Small intestine (tissue), 7 donors: ENCODE measurements around the gene AMPH. TPM values are rescaled to one million over a fixed set of nuclear protein-coding genes. Genes with fewer than 3 reads are reported as not detected.

ENCODE experiments used
- DNase-seq, 2 donors: peaks; one replicate each; pipeline versions ENCODE4 v3.0.0 to v3.0.0-alpha.2; 2013
- FAIRE-seq: peaks from 2 replicates; lab custom pipeline; 2012; peaks lifted over from hg19 to GRCh38; lab: Jason Lieb, UNC
- H3K27ac ChIP-seq, 3 donors: one replicate each; pipeline ENCODE4 v1.5.1; 2013; ENCODE audit warnings: low read length in 2 of 3, mild to moderate bottlenecking in 2 of 3, control low read depth in 1 of 3, inconsistent platforms in 1 of 3, low read depth in 1 of 3, moderate library complexity in 1 of 3
- H3K27me3 ChIP-seq, 3 donors: one replicate each; pipeline ENCODE4 v1.6.1; 2013; ENCODE audit warnings: low read length in 3 of 3, inconsistent platforms in 1 of 3; ENCODE audit not compliant: control insufficient read depth in 3 of 3, insufficient read depth in 3 of 3
- H3K36me3 ChIP-seq, 3 donors: one replicate each; pipeline ENCODE4 v1.6.1; 2013; ENCODE audit warnings: low read length in 3 of 3, inconsistent platforms in 1 of 3, low read depth in 1 of 3, mild to moderate bottlenecking in 1 of 3, moderate library complexity in 1 of 3; ENCODE audit not compliant: control insufficient read depth in 3 of 3, insufficient read depth in 2 of 3
- H3K4me1 ChIP-seq, 3 donors: one replicate each; pipeline ENCODE4 v1.6.1; 2013; ENCODE audit warnings: low read length in 2 of 3, inconsistent platforms in 1 of 3, low read depth in 1 of 3, mild to moderate bottlenecking in 1 of 3, moderate library complexity in 1 of 3; ENCODE audit not compliant: control insufficient read depth in 3 of 3, insufficient read depth in 2 of 3
- H3K4me3 ChIP-seq, 3 donors: one replicate each; pipeline ENCODE4 v1.5.1; 2013; ENCODE audit warnings: low read length in 3 of 3, control low read depth in 1 of 3, inconsistent platforms in 1 of 3, low read depth in 1 of 3, mild to moderate bottlenecking in 1 of 3, moderate library complexity in 1 of 3
- H3K9me3 ChIP-seq, 2 donors: one replicate each; pipeline ENCODE4 v1.6.1; 2013; ENCODE audit warnings: low read depth in 1 of 2, low read length in 1 of 2; ENCODE audit not compliant: control insufficient read depth in 2 of 2, insufficient read depth in 1 of 2
- WGBS, 3 donors: extraction: QIAGEN DNeasy Blood & Tissue Kit; methylation state at CpG; one replicate each; pipeline ENCODE4 v1.1.7; 2013; 5-methylcytosine and 5-hydroxymethylcytosine counted together
- polyA plus RNA-seq, 4 donors: library from polyadenylated mRNA; stranded (reverse) in 3 of 4; unstranded in 1 of 4; fragments of 200-250 nt in 3 of 4; fragments of 120-200 nt in 1 of 4; gene quantifications; one replicate each; pipeline versions ENCODE4 v1.2.1 to v1.2.3, GENCODE V29; 2013
- donor health status: healthy with polysubstance abuse.
- donor health status: control.
- donor health status: control.
- donor health status: Bipolar disorder and iron deficiency.
- donor health status: healthy.

Gene AMPH
- polyA plus RNA-seq, 4 donors = 0.54 to 2.7 (median 1.6) TPM; not detected in 1

GRCh38 chr7:38482521-38482920 lies 148.7 kb downstream of the AMPH start:
- H3K4me3 ChIP-seq = no peak overlapping the region
- no peaks in the 10 kb centered on the region for H3K27me3 ChIP-seq
- H3K27ac ChIP-seq = no peak overlapping the region
- FAIRE-seq (no peak), DNase-seq (no peak)
- H3K4me1 ChIP-seq = no peaks in the 10 kb centered on the region
- H3K9me3 ChIP-seq = peaks cover 0 to 7% of the 10 kb centered on the region in 2 donors
- no peaks in the 10 kb centered on the region for H3K36me3 ChIP-seq
- 76 to 86% (median 77%) methylated on average over 1 of the region's 1 CpG for WGBS, 3 donors

- no peak overlapping the region for H3K4me3 ChIP-seq
- H3K27me3 ChIP-seq = no peaks in the 10 kb centered on the region
- no peak for DNase-seq
- FAIRE-seq = no peak
- 61 to 85% (median 83%) methylated on average over 2 of the region's 2 CpGs for WGBS, 3 donors
- H3K27ac ChIP-seq = no peak overlapping the region
- no peaks in the 10 kb centered on the region for H3K4me1 ChIP-seq
- H3K9me3 ChIP-seq = peaks cover 0 to 7% of the 10 kb centered on the region in 2 donors
- H3K36me3 ChIP-seq = no peaks in the 10 kb centered on the region
Observed at GRCh38 chr7:38481401-38481800, 149.8 kb downstream of the AMPH start.

GRCh38 chr7:38478404-38478803 lies 152.8 kb downstream of the AMPH start:
- Histone ChIP-seq H3K4me1 (no peaks in the 10 kb centered on the region), H3K27me3 (no peaks in the 10 kb centered on the region), H3K36me3 (no peaks in the 10 kb centered on the region), H3K9me3 (peaks cover 0 to 7% of the 10 kb centered on the region in 2 donors), H3K4me3 (no peak overlapping the region), H3K27ac (no peak overlapping the region)
- DNase-seq (no peak), FAIRE-seq (no peak)
- WGBS, 3 donors = 35 to 45% (median 39%) methylated on average over 3 of the region's 3 CpGs

- no peaks in the 10 kb centered on the region for H3K9me3 ChIP-seq
- no peak for FAIRE-seq
- H3K27ac ChIP-seq = no peak overlapping the region
- no peak overlapping the region for H3K4me3 ChIP-seq
- H3K27me3 ChIP-seq = no peaks in the 10 kb centered on the region
- no peaks in the 10 kb centered on the region for H3K36me3 ChIP-seq
- DNase-seq = no peak
- H3K4me1 ChIP-seq = no peaks in the 10 kb centered on the region
- WGBS, 3 donors = 84 to 91% (median 89%) methylated on average over 1 of the region's 1 CpG
Observed at GRCh38 chr7:38477333-38477732, 153.8 kb downstream of the AMPH start.

- H3K4me3 ChIP-seq = no peak overlapping the region
Observed at GRCh38 chr7:38476764-38477163, 154.4 kb downstream of the AMPH start.

GRCh38 chr7:38465956-38466355 lies 165.2 kb downstream of the AMPH start:
- 81 to 84% (median 82%) methylated on average over 6 of the region's 6 CpGs for WGBS, 3 donors
- no peak overlapping the region for H3K27ac ChIP-seq
- DNase-seq = no peak
- H3K4me1 ChIP-seq = no peaks in the 10 kb centered on the region
- H3K36me3 ChIP-seq = no peaks in the 10 kb centered on the region
- H3K9me3 ChIP-seq = no peaks in the 10 kb centered on the region
- H3K4me3 ChIP-seq = no peak overlapping the region
- FAIRE-seq = no peak
- no peaks in the 10 kb centered on the region for H3K27me3 ChIP-seq

More at GRCh38 chr7:38476764-38477163, 154.4 kb downstream of the AMPH start:
- no peaks in the 10 kb centered on the region for H3K36me3 ChIP-seq
- no peaks in the 10 kb centered on the region for H3K9me3 ChIP-seq
- H3K27me3 ChIP-seq = no peaks in the 10 kb centered on the region
- no peak overlapping the region for H3K27ac ChIP-seq
- H3K4me1 ChIP-seq = no peaks in the 10 kb centered on the region
- 78 to 83% (median 82%) methylated on average over 6 of the region's 6 CpGs for WGBS, 3 donors
- FAIRE-seq = no peak
- DNase-seq = no peak

GRCh38 chr7:38463277-38464225 lies 167.6 kb downstream of the AMPH start:
- Histone ChIP-seq H3K36me3 (no peaks in the 10 kb centered on the region), H3K9me3 (no peaks in the 10 kb centered on the region), H3K27ac (peak overlapping the region in 1 of 3 donors; percentile 64), H3K4me1 (no peaks in the 10 kb centered on the region), H3K4me3 (no peak overlapping the region), H3K27me3 (no peaks in the 10 kb centered on the region)
- DNase-seq = peak; percentile 19 to 56
- no peak for FAIRE-seq
- WGBS, 3 donors = 33 to 37% (median 35%) methylated on average over 8 of the region's 8 CpGs

GRCh38 chr7:38462819-38463218 lies 168.4 kb downstream of the AMPH start:
- Histone ChIP-seq H3K9me3 (no peaks in the 10 kb centered on the region), H3K27me3 (no peaks in the 10 kb centered on the region), H3K4me1 (no peaks in the 10 kb centered on the region), H3K27ac (no peak overlapping the region), H3K4me3 (no peak overlapping the region), H3K36me3 (no peaks in the 10 kb centered on the region)
- DNase-seq = no peak
- 90 to 96% (median 95%) methylated on average over 11 of the region's 11 CpGs for WGBS, 3 donors
- FAIRE-seq = no peak
